ENCODE measurements around the gene SRM. TPM values are rescaled to one million over a fixed set of nuclear protein-coding genes. Genes with fewer than 3 reads are reported as not detected.

SRM gene
- total RNA-seq, 1 donor from 2014 or later, result 10.8 TPM

DNA sequence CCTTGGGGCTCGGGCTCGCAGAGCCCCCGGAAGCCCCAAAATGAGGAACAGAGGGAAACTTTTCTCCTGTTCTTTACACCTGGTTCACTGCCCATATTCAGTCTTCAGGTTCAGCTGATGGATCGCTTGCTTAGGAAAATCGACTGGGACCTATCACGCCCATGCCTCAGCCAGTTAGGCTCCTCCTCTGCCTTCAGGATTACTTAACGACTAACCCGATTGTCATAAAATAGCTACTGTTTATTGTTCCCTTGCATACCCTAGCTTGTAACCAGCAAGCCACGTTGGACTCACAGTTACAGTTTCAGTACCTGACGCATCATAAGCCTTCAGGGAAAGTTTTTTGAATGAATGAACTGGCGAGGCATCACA lies 46.7 kb downstream of the SRM start:
- H3K27me3 ChIP-seq (ENCODE audit: control insufficient read depth, insufficient read depth, low read length), result no peaks in the 10 kb centered on the region
- H3K36me3 ChIP-seq (ENCODE audit: control insufficient read depth, insufficient read depth, low read length), result peaks cover 12% of the 10 kb centered on the region
- TF ChIP-seq, protein P1, sequence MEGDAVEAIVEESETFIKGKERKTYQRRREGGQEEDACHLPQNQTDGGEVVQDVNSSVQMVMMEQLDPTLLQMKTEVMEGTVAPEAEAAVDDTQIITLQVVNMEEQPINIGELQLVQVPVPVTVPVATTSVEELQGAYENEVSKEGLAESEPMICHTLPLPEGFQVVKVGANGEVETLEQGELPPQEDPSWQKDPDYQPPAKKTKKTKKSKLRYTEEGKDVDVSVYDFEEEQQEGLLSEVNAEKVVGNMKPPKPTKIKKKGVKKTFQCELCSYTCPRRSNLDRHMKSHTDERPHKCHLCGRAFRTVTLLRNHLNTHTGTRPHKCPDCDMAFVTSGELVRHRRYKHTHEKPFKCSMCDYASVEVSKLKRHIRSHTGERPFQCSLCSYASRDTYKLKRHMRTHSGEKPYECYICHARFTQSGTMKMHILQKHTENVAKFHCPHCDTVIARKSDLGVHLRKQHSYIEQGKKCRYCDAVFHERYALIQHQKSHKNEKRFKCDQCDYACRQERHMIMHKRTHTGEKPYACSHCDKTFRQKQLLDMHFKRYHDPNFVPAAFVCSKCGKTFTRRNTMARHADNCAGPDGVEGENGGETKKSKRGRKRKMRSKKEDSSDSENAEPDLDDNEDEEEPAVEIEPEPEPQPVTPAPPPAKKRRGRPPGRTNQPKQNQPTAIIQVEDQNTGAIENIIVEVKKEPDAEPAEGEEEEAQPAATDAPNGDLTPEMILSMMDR (IDR thresholded peaks at IDR 0.05; ENCODE audit: insufficient read depth, low read length, severe bottlenecking), result no peak
- FAIRE-seq (no peak), DNase-seq (ENCODE audit: low read depth) (peak; percentile 31)
- peak overlapping the region; percentile 97 for H3K4me3 ChIP-seq (ENCODE audit: low read depth, low read length)

DNA sequence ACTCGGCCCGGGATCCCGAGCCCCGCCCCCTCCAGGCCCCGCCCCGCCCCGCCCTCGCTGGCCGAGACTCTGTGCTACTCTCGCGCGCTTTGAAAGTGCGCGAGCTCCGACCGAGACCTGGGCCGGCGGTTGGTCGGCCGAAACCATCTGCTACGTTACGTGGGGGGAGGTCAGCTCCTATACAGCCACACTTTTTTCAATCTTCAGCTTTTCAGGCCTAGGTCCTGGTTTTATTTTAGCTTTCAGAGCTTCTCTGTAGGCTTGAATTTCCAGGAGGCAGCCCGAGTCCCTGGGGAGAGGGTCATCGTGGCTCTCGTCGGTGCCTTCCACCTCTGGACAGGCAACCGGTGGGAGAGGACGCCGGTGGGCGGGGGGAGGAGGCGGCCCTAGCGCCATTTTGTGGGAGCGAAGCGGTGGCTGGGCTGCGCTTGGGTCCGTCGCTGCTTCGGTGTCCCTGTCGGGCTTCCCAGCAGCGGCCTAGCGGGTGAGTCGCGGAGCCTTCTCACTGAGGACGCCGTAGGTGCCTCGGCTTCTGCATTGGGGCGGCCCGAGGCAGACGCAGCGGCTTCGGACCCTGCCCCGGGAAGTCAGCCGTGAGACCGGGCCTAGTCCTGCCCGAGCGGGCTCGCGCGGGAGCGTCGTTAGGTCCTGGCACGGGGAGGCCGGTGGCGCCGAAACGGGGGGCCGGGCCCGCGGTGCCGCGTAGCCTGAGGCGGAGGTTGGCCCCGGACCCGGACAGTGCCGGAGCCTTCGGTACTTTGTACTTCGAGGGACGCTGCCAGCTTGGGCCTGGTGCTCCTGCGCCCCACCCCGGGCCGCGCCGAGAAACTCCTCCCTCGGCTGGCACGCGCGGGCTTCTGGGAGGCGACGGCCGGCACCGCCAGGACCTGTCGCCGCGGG lies 47.3 kb downstream of the SRM start, which contains the start of gene TARDBP:
TSS of gene TARDBP (plus strand) at position 395 of the 900 bp plus-strand sequence. CDS start 1,074 bp downstream, outside the sequence.
- no peaks in the 10 kb centered on the region for H3K27me3 ChIP-seq (ENCODE audit: control insufficient read depth, insufficient read depth, low read length)
- TF ChIP-seq, protein P1 (IDR thresholded peaks at IDR 0.05; ENCODE audit: insufficient read depth, low read length, severe bottlenecking), result no peak
- H3K4me3 ChIP-seq (ENCODE audit: low read depth, low read length), result peak within 1 kb of the TSS; percentile 97
- FAIRE-seq (no peak), DNase-seq (ENCODE audit: low read depth) (peak; percentile 65)
- peaks cover 12% of the 10 kb centered on the region for H3K36me3 ChIP-seq (ENCODE audit: control insufficient read depth, insufficient read depth, low read length)

Other genes starting within 250 kb of the SRM start
- gene TARDBP, start 47.4 kb downstream of the SRM start, total RNA-seq, result 79.0 and 99.9 TPM in 2 replicates
- gene MASP2, start 12.8 kb downstream of the SRM start, total RNA-seq, result not detected in 2 replicates
- 37.4 and 45.1 TPM in 2 replicates for gene EXOSC10, start 39.9 kb upstream of the SRM start, total RNA-seq
- not detected in 2 replicates for gene ANGPTL7, start 129.3 kb upstream of the SRM start, total RNA-seq
- gene MTOR, start 202.5 kb upstream of the SRM start, total RNA-seq, result 31.9 and 37.6 TPM in 2 replicates
- gene UBIAD1, start 213.2 kb upstream of the SRM start, total RNA-seq, result 6.7 and 11.1 TPM in 2 replicates

Measured in bronchial epithelial cell (primary cell).